Keratinocyte (primary cell): ENCODE data around the gene CNIH4. TPM values are rescaled to one million over a fixed set of nuclear protein-coding genes. Genes with fewer than 3 reads are reported as not detected.
"Not testable (repeated sequence)": the region's sequence is repeated elsewhere in the genome, so short reads cannot be mapped to it uniquely, and the experiment has no call there.

Experiments
- DNase-seq: peaks from one replicate; pipeline ENCODE4 v3.0.0-alpha.2; 2011; ENCODE audit warnings: low read depth, missing footprints, low spot score
- FAIRE-seq: peaks from 2 replicates; lab custom pipeline; 2011; peaks lifted over from hg19 to GRCh38; lab: Jason Lieb, UNC
- H2AFZ ChIP-seq: 2 replicates; pipeline ENCODE4 v1.6.0; 2012; ENCODE audit warnings: low read length, control low read depth, inconsistent platforms; ENCODE audit not compliant: control insufficient read depth
- H3K27ac ChIP-seq: 2 replicates; pipeline ENCODE4 v1.5.1; 2011; ENCODE audit warnings: low read length; ENCODE audit not compliant: control insufficient read depth, insufficient read depth
- H3K27me3 ChIP-seq: 3 replicates; pipeline ENCODE4 v1.6.0; 2011; ENCODE audit warnings: low read length; ENCODE audit not compliant: control insufficient read depth, insufficient read depth; ENCODE audit errors: extremely low read depth
- H3K36me3 ChIP-seq, 2 experiments: 2 replicates in 1 of 2; 3 replicates in 1 of 2; pipeline ENCODE4 v1.5.1; 2011; ENCODE audit warnings: low read length in 2 of 2, mild to moderate bottlenecking in 1 of 2; ENCODE audit not compliant: control insufficient read depth in 2 of 2, insufficient read depth in 2 of 2; ENCODE audit errors: extremely low read depth in 1 of 2
- H3K4me1 ChIP-seq: 3 replicates; pipeline ENCODE4 v1.5.1; 2011; ENCODE audit warnings: low read length; ENCODE audit not compliant: control insufficient read depth, insufficient read depth; ENCODE audit errors: extremely low read depth
- H3K4me2 ChIP-seq: 3 replicates; pipeline ENCODE4 v1.6.0; 2011; ENCODE audit warnings: low read depth, low read length; ENCODE audit not compliant: control insufficient read depth, insufficient read depth; ENCODE audit errors: extremely low read depth
- H3K4me3 ChIP-seq, 3 experiments: fragments of 200-600 bp in 1 of 3; sonication (generic) in 1 of 3; 2 replicates in 2 of 3; 3 replicates in 1 of 3; pipeline ENCODE4 v1.5.1; 2011 to 2016; ENCODE audit warnings: low read length in 3 of 3, mild to moderate bottlenecking in 3 of 3, control low read depth in 2 of 3, inconsistent platforms in 1 of 3, low read depth in 1 of 3, mixed read lengths in 1 of 3, mixed run types in 1 of 3, moderate library complexity in 1 of 3; ENCODE audit not compliant: control insufficient read depth in 2 of 3, insufficient read depth in 2 of 3; ENCODE audit errors: extremely low read depth in 1 of 3
- H3K79me2 ChIP-seq: 2 replicates; pipeline ENCODE4 v1.6.0; 2012; ENCODE audit warnings: low read length; ENCODE audit not compliant: control insufficient read depth, insufficient read depth
- H3K9ac ChIP-seq: 3 replicates; pipeline ENCODE4 v1.6.0; 2011; ENCODE audit warnings: low read length; ENCODE audit not compliant: control insufficient read depth, insufficient read depth; ENCODE audit errors: extremely low read depth
- H3K9me1 ChIP-seq: 3 replicates; pipeline ENCODE4 v1.6.0; 2011; ENCODE audit warnings: low read length; ENCODE audit not compliant: control insufficient read depth, insufficient read depth; ENCODE audit errors: extremely low read depth
- H3K9me3 ChIP-seq: 2 replicates; pipeline ENCODE4 v1.5.1; 2012; ENCODE audit warnings: low read depth, low read length; ENCODE audit not compliant: control insufficient read depth
- H4K20me1 ChIP-seq: 3 replicates; pipeline ENCODE4 v1.6.0; 2011; ENCODE audit warnings: low read length; ENCODE audit not compliant: control insufficient read depth, insufficient read depth; ENCODE audit errors: extremely low read depth
- EZH2 ChIP-seq: IDR thresholded peaks from one replicate; pipeline ENCODE4 v1.6.1; 2012; ENCODE audit warnings: inconsistent platforms, mild to moderate bottlenecking, low read length, moderate library complexity
- dilution Hi-C: fragments of 300-500 bp; cut with MboI; formaldehyde crosslinking; loops from one replicate; pipeline ENCODE4 v1.7.0; 2020; ENCODE audit warnings: low sequenced_read_pairs; ENCODE audit not compliant: extremely low pct_ligation_motif_present
- polyA plus RNA-seq, 5 experiments: library from polyadenylated mRNA; depleted of rRNA in 3 of 5; stranded (reverse) in 3 of 5; stranded (forward) in 1 of 5; unstranded in 1 of 5; fragments of >200 nt; gene quantifications; 1 replicate in 1 of 5; 2 replicates in 3 of 5; 3 replicates in 1 of 5; pipeline versions ENCODE4 v1.2.1 to v1.2.3, GENCODE V29; 2011 to 2012; ENCODE audit warnings: missing spikeins in 2 of 5, low read depth in 1 of 5, low replicate concordance in 1 of 5
- TF ChIP-seq, protein P1 (sequence below), 3 experiments: IDR thresholded peaks in 1 of 3; conservative IDR thresholded peaks in 1 of 3; optimal IDR thresholded peaks in 1 of 3; 2 replicates in 2 of 3; 3 replicates in 1 of 3; pipeline versions ENCODE3 to v1.5.1; 2011; ENCODE audit warnings: low read length in 3 of 3, mild to moderate bottlenecking in 3 of 3, moderate library complexity in 2 of 3, control low read depth in 1 of 3, inconsistent platforms in 1 of 3; ENCODE audit not compliant: insufficient read depth in 2 of 3; ENCODE audit errors: extremely low read depth in 1 of 3

Gene CNIH4
- polyA plus RNA-seq, 1 donor (not counting 4 experiments of a cell fraction or from before 2014, with no cell fraction given), result 139 TPM

DNA sequence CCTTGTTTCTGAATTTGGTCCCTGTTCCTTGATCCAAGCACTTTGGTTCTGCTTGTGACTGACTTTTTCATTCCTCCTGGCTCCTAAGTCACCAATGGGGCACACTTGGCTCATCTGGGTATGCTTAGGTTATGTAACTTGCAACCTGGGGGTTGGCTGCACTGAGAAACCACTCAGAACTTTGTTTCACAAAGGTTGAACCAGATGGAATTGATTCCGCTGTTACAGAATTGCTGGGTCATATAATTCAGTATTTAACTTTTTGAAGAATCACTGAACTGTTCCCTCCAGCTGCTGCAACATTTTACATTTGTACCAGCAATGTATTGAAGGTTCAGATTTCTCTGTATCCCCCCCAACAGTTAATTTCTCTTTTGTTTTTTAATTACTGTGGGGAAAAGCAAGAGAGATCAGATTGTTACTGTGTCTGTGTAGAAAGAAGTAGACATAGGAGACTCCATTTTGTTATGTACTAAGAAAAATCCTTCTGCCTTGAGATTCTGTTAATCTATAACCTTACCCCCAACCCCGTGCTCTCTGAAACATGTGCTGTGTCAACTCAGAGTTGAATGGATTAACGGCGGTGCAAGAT is 17.1 kb upstream of the CNIH4 start:
- no peak overlapping the region for H3K27ac ChIP-seq
- no peaks in the 10 kb centered on the region for H3K9me3 ChIP-seq
- DNase-seq, result no peak
- H3K79me2 ChIP-seq, result no peaks in the 10 kb centered on the region
- H3K36me3 ChIP-seq, result no peaks in the 10 kb centered on the region
- H3K9me1 ChIP-seq, result no peaks in the 10 kb centered on the region
- no peaks in the 10 kb centered on the region for H4K20me1 ChIP-seq
- H3K27me3 ChIP-seq, result peaks cover 4% of the 10 kb centered on the region
- no peak overlapping the region for H3K4me3 ChIP-seq
- no peak overlapping the region for H2AFZ ChIP-seq
- H3K4me2 ChIP-seq, result no peak overlapping the region
- FAIRE-seq, result no peak
- TF ChIP-seq EZH2, result no peak
- TF ChIP-seq, protein P1, sequence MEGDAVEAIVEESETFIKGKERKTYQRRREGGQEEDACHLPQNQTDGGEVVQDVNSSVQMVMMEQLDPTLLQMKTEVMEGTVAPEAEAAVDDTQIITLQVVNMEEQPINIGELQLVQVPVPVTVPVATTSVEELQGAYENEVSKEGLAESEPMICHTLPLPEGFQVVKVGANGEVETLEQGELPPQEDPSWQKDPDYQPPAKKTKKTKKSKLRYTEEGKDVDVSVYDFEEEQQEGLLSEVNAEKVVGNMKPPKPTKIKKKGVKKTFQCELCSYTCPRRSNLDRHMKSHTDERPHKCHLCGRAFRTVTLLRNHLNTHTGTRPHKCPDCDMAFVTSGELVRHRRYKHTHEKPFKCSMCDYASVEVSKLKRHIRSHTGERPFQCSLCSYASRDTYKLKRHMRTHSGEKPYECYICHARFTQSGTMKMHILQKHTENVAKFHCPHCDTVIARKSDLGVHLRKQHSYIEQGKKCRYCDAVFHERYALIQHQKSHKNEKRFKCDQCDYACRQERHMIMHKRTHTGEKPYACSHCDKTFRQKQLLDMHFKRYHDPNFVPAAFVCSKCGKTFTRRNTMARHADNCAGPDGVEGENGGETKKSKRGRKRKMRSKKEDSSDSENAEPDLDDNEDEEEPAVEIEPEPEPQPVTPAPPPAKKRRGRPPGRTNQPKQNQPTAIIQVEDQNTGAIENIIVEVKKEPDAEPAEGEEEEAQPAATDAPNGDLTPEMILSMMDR (optimal IDR thresholded peaks at IDR 0.05 in 1 of 3, IDR thresholded peaks at IDR 0.05 in 1 of 3, conservative IDR thresholded peaks at IDR 0.05 in 1 of 3; ENCODE audit: extremely low read depth in 1 of 3, insufficient read depth in 2 of 3, low read length in 3 of 3), result no peak
- dilution Hi-C loops, result no loop called here
- H3K4me1 ChIP-seq, result peaks cover 3% of the 10 kb centered on the region
- H3K9ac ChIP-seq, result no peak overlapping the region

DNA sequence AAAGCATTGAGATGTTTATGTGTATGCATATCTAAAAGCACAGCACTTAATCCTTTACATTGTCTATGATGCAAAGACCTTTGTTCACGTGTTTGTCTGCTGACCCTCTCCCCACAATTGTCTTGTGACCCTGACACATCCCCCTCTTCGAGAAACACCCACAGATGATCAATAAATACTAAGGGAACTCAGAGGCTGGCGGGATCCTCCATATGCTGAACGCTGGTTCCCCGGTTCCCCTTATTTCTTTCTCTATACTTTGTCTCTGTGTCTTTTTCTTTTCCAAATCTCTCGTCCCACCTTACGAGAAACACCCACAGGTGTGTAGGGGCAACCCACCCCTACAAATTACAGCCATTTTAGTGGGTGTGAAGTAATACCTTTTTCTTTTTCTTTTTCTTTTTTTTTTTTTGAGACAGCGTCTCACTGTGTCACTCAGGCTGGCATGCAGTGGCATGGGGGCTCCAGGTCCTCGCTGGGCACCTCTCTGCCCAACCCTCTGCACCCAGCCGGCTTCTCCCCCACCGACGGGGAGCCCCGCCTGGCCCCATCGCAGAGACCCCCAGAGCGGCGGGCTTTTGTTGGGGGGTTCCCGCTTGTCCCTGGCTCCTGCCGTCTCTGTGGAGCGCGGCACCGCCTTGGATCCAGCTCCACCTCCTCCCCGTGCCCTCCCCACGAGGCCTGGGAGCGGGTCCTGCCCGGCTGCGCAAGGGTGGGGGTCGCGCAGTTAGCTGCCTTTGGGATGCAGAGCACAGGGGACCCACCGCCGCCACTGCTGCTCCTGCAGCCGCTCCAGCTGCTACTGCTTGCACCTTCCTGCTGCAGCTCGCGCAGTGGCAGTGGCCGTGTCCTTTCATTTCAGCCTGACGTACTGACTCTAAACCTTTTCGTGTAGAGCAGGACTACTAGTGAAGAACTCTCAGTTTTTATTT is 16.0 kb upstream of the CNIH4 start:
- dilution Hi-C loops, DNase-seq, H3K4me1 ChIP-seq, H3K79me2 ChIP-seq, H3K9me1 ChIP-seq, H3K27ac ChIP-seq, H3K27me3 ChIP-seq, H3K36me3 ChIP-seq, FAIRE-seq, H3K9me3 ChIP-seq, H4K20me1 ChIP-seq: not testable (repeated sequence)
- Histone ChIP-seq H2AFZ (peak overlapping the region; percentile 82), H3K4me2 (peak overlapping the region; percentile 85), H3K4me3 (peak overlapping the region; percentile 36 to 59 (median 57)), H3K9ac (peak overlapping the region; percentile 22)
